ENCODE results near the gene GRID2.

DNA sequence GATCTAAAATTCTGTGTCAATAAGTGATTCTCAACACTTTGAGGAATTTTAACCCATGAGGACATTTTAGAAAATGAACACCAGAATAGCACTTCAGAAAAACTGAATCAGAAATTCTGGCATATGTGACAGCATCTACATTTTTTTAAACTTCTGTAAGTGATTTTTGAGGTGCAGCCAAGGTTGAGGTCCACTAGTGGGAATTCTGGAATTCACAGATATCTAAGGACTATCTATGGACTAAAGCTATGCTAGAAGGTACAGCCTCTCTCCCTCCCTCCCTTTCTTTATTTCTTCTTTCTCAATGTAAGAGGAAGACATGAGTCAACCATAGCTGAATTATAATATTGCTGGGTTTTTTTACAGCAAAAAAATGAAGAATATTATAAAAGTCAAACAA, 1016.6 kb downstream of the GRID2 start:
- TF ChIP-seq PATZ1 (CRISPR knock-in tag; IDR thresholded peaks at IDR 0.05; ENCODE audit: borderline replicate concordance), result no peak
- no peak for TF ChIP-seq ZNF8 (CRISPR knock-in tag; IDR thresholded peaks at IDR 0.05)
- no peak for TF ChIP-seq ZFP3 (CRISPR knock-in tag; IDR thresholded peaks at IDR 0.05)
- TF ChIP-seq, protein P1, sequence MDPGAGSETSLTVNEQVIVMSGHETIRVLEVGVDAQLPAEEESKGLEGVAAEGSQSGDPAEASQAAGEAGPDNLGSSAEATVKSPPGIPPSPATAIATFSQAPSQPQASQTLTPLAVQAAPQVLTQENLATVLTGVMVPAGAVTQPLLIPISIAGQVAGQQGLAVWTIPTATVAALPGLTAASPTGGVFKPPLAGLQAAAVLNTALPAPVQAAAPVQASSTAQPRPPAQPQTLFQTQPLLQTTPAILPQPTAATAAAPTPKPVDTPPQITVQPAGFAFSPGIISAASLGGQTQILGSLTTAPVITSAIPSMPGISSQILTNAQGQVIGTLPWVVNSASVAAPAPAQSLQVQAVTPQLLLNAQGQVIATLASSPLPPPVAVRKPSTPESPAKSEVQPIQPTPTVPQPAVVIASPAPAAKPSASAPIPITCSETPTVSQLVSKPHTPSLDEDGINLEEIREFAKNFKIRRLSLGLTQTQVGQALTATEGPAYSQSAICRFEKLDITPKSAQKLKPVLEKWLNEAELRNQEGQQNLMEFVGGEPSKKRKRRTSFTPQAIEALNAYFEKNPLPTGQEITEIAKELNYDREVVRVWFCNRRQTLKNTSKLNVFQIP (CRISPR knock-in tag; IDR thresholded peaks at IDR 0.05; ENCODE audit: borderline replicate concordance, low read depth), result no peak
- TF ChIP-seq TSHZ2 (CRISPR knock-in tag; IDR thresholded peaks at IDR 0.05), result no peak
- TF ChIP-seq CSRNP3 (CRISPR knock-in tag; IDR thresholded peaks at IDR 0.05), result no peak
- no peak for TF ChIP-seq ZNF70 (CRISPR knock-in tag; IDR thresholded peaks at IDR 0.05)
- no peak for TF ChIP-seq ESRRG (CRISPR knock-in tag; IDR thresholded peaks at IDR 0.05)
- no peak for TF ChIP-seq OSR1 (CRISPR knock-in tag; IDR thresholded peaks at IDR 0.05)
- TF ChIP-seq RARB (CRISPR knock-in tag; IDR thresholded peaks at IDR 0.05), result no peak
- TF ChIP-seq TCF4 (CRISPR knock-in tag; IDR thresholded peaks at IDR 0.05; ENCODE audit: borderline replicate concordance), result no peak
- TF ChIP-seq CREB5 (CRISPR knock-in tag; IDR thresholded peaks at IDR 0.05; ENCODE audit: low read depth), result no peak

All from SK-N-SH treated with all-trans-retinoic acid at 6 μM for 48 hours (cell line).